HCT116 (cell line): Measurements from ENCODE around the gene MEFV. TPM values are rescaled to one million over a fixed set of nuclear protein-coding genes. Genes with fewer than 3 reads are reported as not detected.
"Not testable (repeated sequence)": the region's sequence is repeated elsewhere in the genome, so short reads cannot be mapped to it uniquely, and the experiment has no call there.

Source experiments
- ATAC-seq: fragments of 200-7000 bp; cut with Tn5 transposase; 2 replicates; pipeline ENCODE4 v1.9.1; 2020; ENCODE audit warnings: mild to moderate bottlenecking, moderate library complexity
- BruUV-seq: library from RNA; stranded (reverse); fragments of 400-500 nt; replicated peaks from 2 replicates; lab custom pipeline; 2021; lab: Mats Ljungman, UMichigan
- CTCF ChIA-PET: fragments of 300-600 bp; sonication (Branson Sonifier 250); formaldehyde crosslinking; loops from one replicate; lab custom pipeline; 2021; ENCODE audit warnings: antibody characterized with exemption; lab: Charles Lee
- POLR2A ChIA-PET: fragments of 300-600, 350-600 bp; sonication (Branson Sonifier 250); formaldehyde crosslinking; loops from one replicate; lab custom pipeline; 2021; ENCODE audit warnings: antibody characterized with exemption; lab: Charles Lee
- RAD21 ChIA-PET, 2 experiments: fragments of 300-600 bp; sonication (Branson Sonifier 250); formaldehyde crosslinking; loops; one replicate each; lab custom pipeline; 2023; ENCODE audit warnings: low total read pairs in 2 of 2; ENCODE audit not compliant: uncharacterized antibody in 2 of 2, unreplicated experiment in 2 of 2, low non-redundant PET in 1 of 2; lab: Charles Lee
- DNase-seq: peaks from one replicate; pipeline ENCODE4 v3.0.0-alpha.2; 2010; ENCODE audit warnings: low read depth, low spot score
- H2AFZ ChIP-seq: fragments of 200-600 bp; shearing (Covaris generic), sonication (generic); 2 replicates; pipeline ENCODE4 v1.6.1; 2017; ENCODE audit warnings: low read depth, mixed run types, mixed read lengths, antibody characterized with exemption, low read length; ENCODE audit not compliant: poor library complexity, severe bottlenecking
- H3K27ac ChIP-seq: 2 replicates; pipeline ENCODE4 v1.5.1; 2012; ENCODE audit warnings: low read depth, low read length
- H3K27me3 ChIP-seq: fragments of 200-600 bp; sonication (generic); 2 replicates; pipeline ENCODE4 v1.6.1; 2016; ENCODE audit warnings: mixed run types, low read length, mixed read lengths; ENCODE audit not compliant: insufficient read depth
- H3K36me3 ChIP-seq, 2 experiments: fragments of 200-500 bp in 1 of 2; fragments of 200-600 bp in 1 of 2; sonication (Bioruptor generic) in 1 of 2; sonication (generic) in 1 of 2; 2 replicates each; pipeline versions ENCODE4 v1.5.1 to v1.6.1; 2014 to 2016; ENCODE audit warnings: low read length in 2 of 2, inconsistent platforms in 1 of 2, mixed read lengths in 1 of 2, mixed run types in 1 of 2; ENCODE audit not compliant: insufficient read depth in 2 of 2, control insufficient read depth in 1 of 2
- H3K4me1 ChIP-seq, 2 experiments: fragments of 200-600 bp in 1 of 2; sonication (generic) in 1 of 2; 2 replicates each; pipeline versions ENCODE4 v1.5.1 to v1.6.1; 2012 to 2017; ENCODE audit warnings: low read length in 2 of 2, inconsistent platforms in 1 of 2, mild to moderate bottlenecking in 1 of 2, mixed read lengths in 1 of 2, mixed run types in 1 of 2, moderate library complexity in 1 of 2; ENCODE audit not compliant: insufficient read depth in 2 of 2, control insufficient read depth in 1 of 2
- H3K4me2 ChIP-seq: fragments of 200-600 bp; sonication (generic); 2 replicates; pipeline ENCODE4 v1.6.1; 2017; ENCODE audit warnings: mixed run types, low read length, mixed read lengths
- H3K4me3 ChIP-seq, 2 experiments: fragments of 200-600 bp in 1 of 2; sonication (generic) in 1 of 2; replicated peaks in 1 of 2; 2 replicates each; pipeline ENCODE4 v1.5.1; 2011 to 2016; ENCODE audit warnings: low read length in 2 of 2, control low read depth in 1 of 2, low read depth in 1 of 2, mild to moderate bottlenecking in 1 of 2, mixed read lengths in 1 of 2, mixed run types in 1 of 2
- H3K79me2 ChIP-seq: fragments of 200-600 bp; sonication (generic); 2 replicates; pipeline ENCODE4 v1.6.1; 2017; ENCODE audit warnings: mild to moderate bottlenecking, mixed run types, low read length, moderate library complexity, mixed read lengths; ENCODE audit not compliant: insufficient read depth
- H3K9ac ChIP-seq: fragments of 200-600 bp; sonication (generic); 2 replicates; pipeline ENCODE4 v1.6.1; 2016; ENCODE audit warnings: low read length, mixed read lengths
- H3K9me2 ChIP-seq: fragments of 200-600 bp; sonication (generic), shearing (Covaris generic); 2 replicates; pipeline ENCODE4 v1.6.1; 2017; ENCODE audit warnings: mixed run types, mild to moderate bottlenecking, moderate library complexity; ENCODE audit not compliant: insufficient read depth
- H3K9me3 ChIP-seq, 2 experiments: fragments of 200-500 bp in 1 of 2; fragments of 200-600 bp in 1 of 2; sonication (Bioruptor generic) in 1 of 2; sonication (generic) in 1 of 2; 2 replicates each; pipeline ENCODE4 v1.6.1; 2014 to 2017; ENCODE audit warnings: low read length in 2 of 2, mixed read lengths in 2 of 2, inconsistent platforms in 1 of 2, low read depth in 1 of 2, mild to moderate bottlenecking in 1 of 2, mixed run types in 1 of 2, moderate library complexity in 1 of 2; ENCODE audit not compliant: control insufficient read depth in 1 of 2, insufficient read depth in 1 of 2
- H4K20me1 ChIP-seq: fragments of 200-600 bp; sonication (generic), shearing (Covaris generic); 2 replicates; pipeline ENCODE4 v1.6.1; 2017; ENCODE audit warnings: mixed run types, mild to moderate bottlenecking, moderate library complexity; ENCODE audit not compliant: insufficient read depth
- EZH2 ChIP-seq: fragments of 200-600 bp; sonication (generic); IDR thresholded peaks from 2 replicates; pipeline ENCODE4 v1.6.1; 2017; ENCODE audit warnings: antibody characterized with exemption, mixed run types
- EZH2phosphoT487 ChIP-seq: fragments of 200-600 bp; IDR thresholded peaks from 2 replicates; pipeline ENCODE4 v1.6.1; 2018; ENCODE audit warnings: antibody characterized with exemption, borderline replicate concordance
- FOSL1 ChIP-seq: IDR thresholded peaks from 2 replicates; pipeline ENCODE4 v1.6.1; 2012; ENCODE audit warnings: low read depth
- RAD21 ChIP-seq: IDR thresholded peaks from 2 replicates; pipeline ENCODE4 v1.6.1; 2012; ENCODE audit warnings: low read depth, mild to moderate bottlenecking
- SRF ChIP-seq: IDR thresholded peaks from 2 replicates; pipeline ENCODE4 v1.6.1; 2012; ENCODE audit warnings: low read depth
- TCF7L2 ChIP-seq: IDR thresholded peaks from 2 replicates; pipeline ENCODE4 v1.7.0; 2011; ENCODE audit warnings: borderline replicate concordance, inconsistent platforms; ENCODE audit not compliant: insufficient read depth, insufficient read length; ENCODE audit errors: extremely low read depth
- ZNF274 ChIP-seq: fragments of 200-500 bp; sonication (Bioruptor generic); IDR thresholded peaks from 2 replicates; pipeline ENCODE4 v1.6.1; 2014; ENCODE audit warnings: mild to moderate bottlenecking, low read depth, low read length, inconsistent platforms
- intact Hi-C: fragments of 100-400 bp; cut with micrococcal nuclease; formaldehyde crosslinking; loops from 2 replicates; pipeline ENCODE4 v1.10.0; 2022
- total RNA-seq: library from RNA; stranded (reverse); gene quantifications from one replicate; pipeline ENCODE4 v1.2.1, GENCODE V29; 2021; ENCODE audit not compliant: unreplicated experiment
- TF ChIP-seq, protein P1 (sequence below): IDR thresholded peaks from 2 replicates; pipeline ENCODE4 v1.6.1; 2012; ENCODE audit warnings: low read depth
- TF ChIP-seq, protein P2 (sequence below): IDR thresholded peaks from 2 replicates; pipeline ENCODE4 v1.6.1; 2012

MEFV gene
- total RNA-seq, 1 experiment from 2014 or later = 0.15 TPM

DNA sequence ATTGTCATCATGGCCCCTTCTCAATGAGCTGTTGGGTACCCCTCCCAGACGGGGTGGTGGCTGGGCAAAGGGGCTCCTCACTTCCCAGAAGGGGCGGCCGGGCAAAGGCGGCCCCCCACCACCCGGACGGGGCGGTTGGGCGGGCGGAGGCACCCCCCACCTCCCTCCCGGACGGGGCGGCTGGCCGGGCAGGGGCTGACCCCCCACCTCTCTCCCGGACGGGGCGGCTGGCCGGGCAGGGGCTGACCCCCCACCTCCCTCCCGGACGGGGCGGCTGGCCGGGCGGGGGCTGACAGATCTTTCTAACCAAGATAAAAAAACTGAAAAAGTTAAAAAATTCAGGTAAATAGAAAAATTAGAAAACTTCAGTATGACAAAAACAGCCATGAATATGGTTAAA, 14.8 kb upstream of the MEFV start:
- POLR2A ChIA-PET, BruUV-seq, H2AFZ ChIP-seq, H3K4me3 ChIP-seq, H3K36me3 ChIP-seq, H3K9me3 ChIP-seq, RAD21 ChIA-PET, H3K4me1 ChIP-seq, H4K20me1 ChIP-seq, H3K79me2 ChIP-seq, H3K4me2 ChIP-seq, DNase-seq, H3K27me3 ChIP-seq, H3K9ac ChIP-seq, H3K27ac ChIP-seq, H3K9me2 ChIP-seq, intact Hi-C loops, ATAC-seq, CTCF ChIA-PET: not testable (repeated sequence)

DNA sequence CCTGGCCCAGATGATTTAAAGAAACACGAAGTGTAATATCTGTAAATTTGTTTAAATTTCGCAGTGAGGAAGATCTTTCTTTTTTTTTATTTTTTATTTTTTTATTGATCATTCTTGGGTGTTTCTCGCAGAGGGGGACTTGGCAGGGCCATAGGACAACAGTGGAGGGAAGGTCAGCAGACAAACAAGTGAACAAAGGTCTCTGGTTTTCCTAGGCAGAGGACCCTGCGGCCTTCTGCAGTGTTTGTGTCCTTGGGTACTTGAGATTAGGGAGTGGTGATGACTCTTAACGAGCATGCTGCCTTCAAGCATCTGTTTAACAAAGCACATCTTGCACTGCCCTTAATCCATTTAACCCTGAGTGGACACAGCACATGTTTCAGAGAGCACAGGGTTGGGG, 14.3 kb upstream of the MEFV start:
- H3K27ac ChIP-seq, intact Hi-C loops, POLR2A ChIA-PET, H3K36me3 ChIP-seq, H2AFZ ChIP-seq, H3K9me3 ChIP-seq, H3K4me2 ChIP-seq, BruUV-seq, H3K4me3 ChIP-seq, H3K27me3 ChIP-seq, H3K79me2 ChIP-seq, DNase-seq, RAD21 ChIA-PET, H3K9me2 ChIP-seq, H4K20me1 ChIP-seq, H3K9ac ChIP-seq, H3K4me1 ChIP-seq, CTCF ChIA-PET, ATAC-seq: not testable (repeated sequence)

DNA sequence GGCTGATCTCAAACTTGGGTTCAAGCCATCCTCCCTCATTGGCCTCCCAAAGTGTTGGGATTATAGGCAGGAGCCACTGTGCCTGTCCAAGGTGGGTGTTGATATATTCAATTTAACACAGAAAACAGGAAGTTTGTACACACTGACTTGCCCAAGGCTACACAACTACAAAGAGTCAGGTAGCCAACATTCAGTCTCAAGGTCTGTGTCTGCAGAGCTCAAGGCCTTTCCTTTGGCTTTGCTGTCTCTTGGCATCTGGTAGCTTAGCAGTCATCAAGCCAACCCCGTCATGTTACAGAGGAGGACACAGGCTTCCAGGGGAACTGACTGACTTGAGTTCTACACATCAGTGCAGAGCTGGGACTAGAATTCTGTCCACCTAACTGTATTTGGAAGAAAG, 11.9 kb upstream of the MEFV start:
- Histone ChIP-seq H3K27me3 (no peaks in the 10 kb centered on the region), H3K4me3 (no peak overlapping the region), H3K4me1 (peaks cover 4 to 18% of the 10 kb centered on the region in 2 experiments), H3K9me2 (no peaks in the 10 kb centered on the region), H3K36me3 (no peaks in the 10 kb centered on the region), H3K79me2 (no peaks in the 10 kb centered on the region), H3K9me3 (no peaks in the 10 kb centered on the region; a peak in 1 of 4 replicates), H2AFZ (no peak overlapping the region), H3K27ac (no peak overlapping the region), H3K9ac (no peak overlapping the region), H4K20me1 (no peaks in the 10 kb centered on the region), H3K4me2 (no peak overlapping the region)
- no TSS peak for BruUV-seq
- ChIA-PET CTCF (interaction anchor here (1.8 to 1.9 kb wide), 2 partner anchors 15 to 176 kb away, joined by 4 to 15 read pairs; partner anchors contain the start of genes NAA60 and ZNF263), POLR2A (interaction anchor here (1.2 kb wide), 1 partner anchor 8 kb away, joined by 3 read pairs; no protein-coding TSS in a partner anchor), RAD21 (no interaction called here)
- TF ChIP-seq, protein P1, sequence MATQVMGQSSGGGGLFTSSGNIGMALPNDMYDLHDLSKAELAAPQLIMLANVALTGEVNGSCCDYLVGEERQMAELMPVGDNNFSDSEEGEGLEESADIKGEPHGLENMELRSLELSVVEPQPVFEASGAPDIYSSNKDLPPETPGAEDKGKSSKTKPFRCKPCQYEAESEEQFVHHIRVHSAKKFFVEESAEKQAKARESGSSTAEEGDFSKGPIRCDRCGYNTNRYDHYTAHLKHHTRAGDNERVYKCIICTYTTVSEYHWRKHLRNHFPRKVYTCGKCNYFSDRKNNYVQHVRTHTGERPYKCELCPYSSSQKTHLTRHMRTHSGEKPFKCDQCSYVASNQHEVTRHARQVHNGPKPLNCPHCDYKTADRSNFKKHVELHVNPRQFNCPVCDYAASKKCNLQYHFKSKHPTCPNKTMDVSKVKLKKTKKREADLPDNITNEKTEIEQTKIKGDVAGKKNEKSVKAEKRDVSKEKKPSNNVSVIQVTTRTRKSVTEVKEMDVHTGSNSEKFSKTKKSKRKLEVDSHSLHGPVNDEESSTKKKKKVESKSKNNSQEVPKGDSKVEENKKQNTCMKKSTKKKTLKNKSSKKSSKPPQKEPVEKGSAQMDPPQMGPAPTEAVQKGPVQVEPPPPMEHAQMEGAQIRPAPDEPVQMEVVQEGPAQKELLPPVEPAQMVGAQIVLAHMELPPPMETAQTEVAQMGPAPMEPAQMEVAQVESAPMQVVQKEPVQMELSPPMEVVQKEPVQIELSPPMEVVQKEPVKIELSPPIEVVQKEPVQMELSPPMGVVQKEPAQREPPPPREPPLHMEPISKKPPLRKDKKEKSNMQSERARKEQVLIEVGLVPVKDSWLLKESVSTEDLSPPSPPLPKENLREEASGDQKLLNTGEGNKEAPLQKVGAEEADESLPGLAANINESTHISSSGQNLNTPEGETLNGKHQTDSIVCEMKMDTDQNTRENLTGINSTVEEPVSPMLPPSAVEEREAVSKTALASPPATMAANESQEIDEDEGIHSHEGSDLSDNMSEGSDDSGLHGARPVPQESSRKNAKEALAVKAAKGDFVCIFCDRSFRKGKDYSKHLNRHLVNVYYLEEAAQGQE = no peak
- TF ChIP-seq RAD21 (no peak), TCF7L2 (no peak), FOSL1 (no peak), SRF (no peak), EZH2phosphoT487 (no peak), ZNF274 (no peak), EZH2 (no peak)
- TF ChIP-seq, protein P2, sequence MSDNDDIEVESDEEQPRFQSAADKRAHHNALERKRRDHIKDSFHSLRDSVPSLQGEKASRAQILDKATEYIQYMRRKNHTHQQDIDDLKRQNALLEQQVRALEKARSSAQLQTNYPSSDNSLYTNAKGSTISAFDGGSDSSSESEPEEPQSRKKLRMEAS = no peak
- DNase-seq (no peak), ATAC-seq (no peak)
- intact Hi-C loops = loop anchor here (10.0 kb wide), 1 partner anchor 177 kb away; the partner anchor contains the start of genes NAA60 and ZNF597
